HEK293 (cell line): Measurements from ENCODE around the gene EFEMP2.

Experiments
- FEZF1 ChIP-seq: fragments of 450-650 bp; formaldehyde crosslinking; IDR thresholded peaks from 2 replicates; pipeline ENCODE4 v1.5.1; 2016; ENCODE audit warnings: missing biosample characterization, missing genetic modification characterization
- HOXA7 ChIP-seq: sonication (generic); formaldehyde crosslinking; IDR thresholded peaks from 2 replicates; pipeline ENCODE4 v1.8.1; 2022; ENCODE audit warnings: missing genetic modification reagents, borderline replicate concordance
- HOXD13 ChIP-seq: sonication (generic); formaldehyde crosslinking; IDR thresholded peaks from 2 replicates; pipeline ENCODE4 v1.8.0; 2022; ENCODE audit warnings: missing genetic modification reagents, borderline replicate concordance
- RBAK ChIP-seq: fragments of 450-650 bp; formaldehyde crosslinking; IDR thresholded peaks from 2 replicates; pipeline ENCODE4 v1.5.1; 2016; ENCODE audit warnings: missing biosample characterization, missing genetic modification characterization
- SALL2 ChIP-seq: fragments of 450-650 bp; formaldehyde crosslinking; IDR thresholded peaks from 2 replicates; pipeline ENCODE4 v1.5.0; 2017; ENCODE audit warnings: missing biosample characterization, mild to moderate bottlenecking, missing genetic modification characterization, borderline replicate concordance
- ZBTB11 ChIP-seq: fragments of 450-650 bp; formaldehyde crosslinking; conservative IDR thresholded peaks from 2 replicates; pipeline ENCODE4 v1.5.1; 2016; ENCODE audit warnings: low read depth, missing biosample characterization, missing genetic modification characterization
- ZBTB26 ChIP-seq: fragments of 450-650 bp; formaldehyde crosslinking; optimal IDR thresholded peaks from 2 replicates; pipeline ENCODE3; 2016; ENCODE audit warnings: missing biosample characterization, mild to moderate bottlenecking, missing genetic modification characterization
- ZFP69B ChIP-seq: fragments of 450-650 bp; formaldehyde crosslinking; IDR thresholded peaks from 2 replicates; pipeline ENCODE4 v1.5.1; 2016; ENCODE audit warnings: missing biosample characterization, missing genetic modification characterization
- ZNF169 ChIP-seq: fragments of 450-650 bp; formaldehyde crosslinking; IDR thresholded peaks from 2 replicates; pipeline ENCODE4 v1.5.1; 2016; ENCODE audit warnings: missing biosample characterization, missing genetic modification characterization
- ZNF175 ChIP-seq: fragments of 450-650 bp; formaldehyde crosslinking; IDR thresholded peaks from 2 replicates; pipeline ENCODE4 v1.5.1; 2016; ENCODE audit warnings: missing biosample characterization, missing genetic modification characterization
- ZNF24 ChIP-seq: fragments of 450-650 bp; formaldehyde crosslinking; IDR thresholded peaks from 2 replicates; pipeline ENCODE4 v1.5.1; 2016; ENCODE audit warnings: missing biosample characterization, missing genetic modification characterization
- ZNF350 ChIP-seq: fragments of 450-650 bp; formaldehyde crosslinking; IDR thresholded peaks from 2 replicates; pipeline ENCODE4 v1.5.0; 2017; ENCODE audit warnings: missing biosample characterization, mild to moderate bottlenecking, missing genetic modification characterization
- ZNF366 ChIP-seq: fragments of 450-650 bp; formaldehyde crosslinking; conservative IDR thresholded peaks from 2 replicates; pipeline ENCODE4 v1.5.1; 2016; ENCODE audit warnings: missing biosample characterization, missing genetic modification characterization
- ZNF404 ChIP-seq: fragments of 450-650 bp; formaldehyde crosslinking; IDR thresholded peaks from 2 replicates; pipeline ENCODE4 v1.5.1; 2017; ENCODE audit warnings: missing biosample characterization, missing genetic modification characterization
- ZNF473 ChIP-seq: fragments of 450-650 bp; formaldehyde crosslinking; IDR thresholded peaks from 2 replicates; pipeline ENCODE4 v1.5.1; 2017; ENCODE audit warnings: missing biosample characterization, missing genetic modification characterization
- ZNF658 ChIP-seq: fragments of 450-650 bp; formaldehyde crosslinking; IDR thresholded peaks from 2 replicates; pipeline ENCODE4; 2016; ENCODE audit warnings: missing biosample characterization, missing genetic modification characterization
- ZNF747 ChIP-seq: fragments of 450-650 bp; formaldehyde crosslinking; IDR thresholded peaks from 2 replicates; pipeline ENCODE4 v1.5.1; 2016; ENCODE audit warnings: missing biosample characterization, missing genetic modification characterization
- TF ChIP-seq, protein P1 (sequence below): fragments of 450-650 bp; formaldehyde crosslinking; IDR thresholded peaks from 2 replicates; pipeline ENCODE4 v1.5.1; 2016; ENCODE audit warnings: missing biosample characterization, missing genetic modification characterization
- TF ChIP-seq, protein P2 (sequence below): fragments of 450-650 bp; formaldehyde crosslinking; IDR thresholded peaks from 2 replicates; pipeline ENCODE4 v1.5.1; 2016; ENCODE audit warnings: missing biosample characterization, missing genetic modification characterization
- TF ChIP-seq, protein P3 (sequence below): fragments of 450-650 bp; formaldehyde crosslinking; IDR thresholded peaks from 2 replicates; pipeline ENCODE4 v1.5.1; 2016; ENCODE audit warnings: missing biosample characterization, missing genetic modification characterization
- TF ChIP-seq, protein P4 (sequence below): fragments of 450-650 bp; formaldehyde crosslinking; IDR thresholded peaks from 2 replicates; pipeline ENCODE4 v1.5.1; 2016; ENCODE audit warnings: missing biosample characterization, missing genetic modification characterization
- TF ChIP-seq, protein P5 (sequence below): fragments of 450-650 bp; formaldehyde crosslinking; IDR thresholded peaks from 2 replicates; pipeline ENCODE4 v1.5.1; 2016; ENCODE audit warnings: missing biosample characterization, missing genetic modification characterization

The EFEMP2 gene

GRCh38 chr11:65899356-65900124 is 26.9 kb upstream of the EFEMP2 start (continued):
- TF ChIP-seq, protein P1, sequence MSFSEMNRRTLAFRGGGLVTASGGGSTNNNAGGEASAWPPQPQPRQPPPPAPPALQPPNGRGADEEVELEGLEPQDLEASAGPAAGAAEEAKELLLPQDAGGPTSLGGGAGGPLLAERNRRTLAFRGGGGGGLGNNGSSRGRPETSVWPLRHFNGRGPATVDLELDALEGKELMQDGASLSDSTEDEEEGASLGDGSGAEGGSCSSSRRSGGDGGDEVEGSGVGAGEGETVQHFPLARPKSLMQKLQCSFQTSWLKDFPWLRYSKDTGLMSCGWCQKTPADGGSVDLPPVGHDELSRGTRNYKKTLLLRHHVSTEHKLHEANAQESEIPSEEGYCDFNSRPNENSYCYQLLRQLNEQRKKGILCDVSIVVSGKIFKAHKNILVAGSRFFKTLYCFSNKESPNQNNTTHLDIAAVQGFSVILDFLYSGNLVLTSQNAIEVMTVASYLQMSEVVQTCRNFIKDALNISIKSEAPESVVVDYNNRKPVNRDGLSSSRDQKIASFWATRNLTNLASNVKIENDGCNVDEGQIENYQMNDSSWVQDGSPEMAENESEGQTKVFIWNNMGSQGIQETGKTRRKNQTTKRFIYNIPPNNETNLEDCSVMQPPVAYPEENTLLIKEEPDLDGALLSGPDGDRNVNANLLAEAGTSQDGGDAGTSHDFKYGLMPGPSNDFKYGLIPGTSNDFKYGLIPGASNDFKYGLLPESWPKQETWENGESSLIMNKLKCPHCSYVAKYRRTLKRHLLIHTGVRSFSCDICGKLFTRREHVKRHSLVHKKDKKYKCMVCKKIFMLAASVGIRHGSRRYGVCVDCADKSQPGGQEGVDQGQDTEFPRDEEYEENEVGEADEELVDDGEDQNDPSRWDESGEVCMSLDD = peak; percentile 48; the same call in 1 of the 2 replicates
- TF ChIP-seq ZNF473 (tag by site-specific recombination) (no peak), SALL2 (tag by site-specific recombination) (no peak), ZBTB11 (tag by site-specific recombination) (no peak; the same call in 1 of the 2 replicates), ZNF747 (tag by site-specific recombination) (no peak), ZBTB26 (tag by site-specific recombination) (peak; percentile 65), ZNF175 (no peak), ZNF350 (tag by site-specific recombination) (no peak), HOXD13 (CRISPR knock-in tag) (no peak), HOXA7 (no peak), ZNF24 (tag by site-specific recombination) (no peak), ZNF366 (tag by site-specific recombination) (no peak), RBAK (tag by site-specific recombination) (no peak), ZNF169 (tag by site-specific recombination) (no peak), FEZF1 (no peak), ZNF658 (tag by site-specific recombination) (no peak), ZFP69B (no peak), ZNF404 (tag by site-specific recombination) (no peak)
- TF ChIP-seq, protein P2, sequence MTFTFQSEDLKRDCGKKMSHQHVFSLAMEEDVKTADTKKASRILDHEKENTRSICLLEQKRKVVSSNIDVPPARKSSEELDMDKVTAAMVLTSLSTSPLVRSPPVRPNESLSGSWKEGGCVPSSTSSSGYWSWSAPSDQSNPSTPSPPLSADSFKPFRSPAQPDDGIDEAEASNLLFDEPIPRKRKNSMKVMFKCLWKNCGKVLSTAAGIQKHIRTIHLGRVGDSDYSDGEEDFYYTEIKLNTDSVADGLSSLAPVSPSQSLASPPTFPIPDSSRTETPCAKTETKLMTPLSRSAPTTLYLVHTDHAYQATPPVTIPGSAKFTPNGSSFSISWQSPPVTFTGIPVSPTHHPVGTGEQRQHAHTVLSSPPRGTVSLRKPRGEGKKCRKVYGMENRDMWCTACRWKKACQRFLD (tag by site-specific recombination) = no peak
- TF ChIP-seq, protein P3, sequence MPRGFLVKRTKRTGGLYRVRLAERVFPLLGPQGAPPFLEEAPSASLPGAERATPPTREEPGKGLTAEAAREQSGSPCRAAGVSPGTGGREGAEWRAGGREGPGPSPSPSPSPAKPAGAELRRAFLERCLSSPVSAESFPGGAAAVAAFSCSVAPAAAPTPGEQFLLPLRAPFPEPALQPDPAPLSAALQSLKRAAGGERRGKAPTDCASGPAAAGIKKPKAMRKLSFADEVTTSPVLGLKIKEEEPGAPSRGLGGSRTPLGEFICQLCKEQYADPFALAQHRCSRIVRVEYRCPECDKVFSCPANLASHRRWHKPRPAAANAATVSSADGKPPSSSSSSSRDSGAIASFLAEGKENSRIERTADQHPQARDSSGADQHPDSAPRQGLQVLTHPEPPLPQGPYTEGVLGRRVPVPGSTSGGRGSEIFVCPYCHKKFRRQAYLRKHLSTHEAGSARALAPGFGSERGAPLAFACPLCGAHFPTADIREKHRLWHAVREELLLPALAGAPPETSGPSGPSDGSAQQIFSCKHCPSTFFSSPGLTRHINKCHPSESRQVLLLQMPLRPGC (tag by site-specific recombination) = no peak
- TF ChIP-seq, protein P4, sequence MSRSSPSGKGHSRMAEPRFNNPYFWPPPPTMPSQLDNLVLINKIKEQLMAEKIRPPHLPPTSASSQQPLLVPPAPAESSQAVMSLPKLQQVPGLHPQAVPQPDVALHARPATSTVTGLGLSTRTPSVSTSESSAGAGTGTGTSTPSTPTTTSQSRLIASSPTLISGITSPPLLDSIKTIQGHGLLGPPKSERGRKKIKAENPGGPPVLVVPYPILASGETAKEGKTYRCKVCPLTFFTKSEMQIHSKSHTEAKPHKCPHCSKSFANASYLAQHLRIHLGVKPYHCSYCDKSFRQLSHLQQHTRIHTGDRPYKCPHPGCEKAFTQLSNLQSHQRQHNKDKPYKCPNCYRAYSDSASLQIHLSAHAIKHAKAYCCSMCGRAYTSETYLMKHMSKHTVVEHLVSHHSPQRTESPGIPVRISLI = no peak
- TF ChIP-seq, protein P5, sequence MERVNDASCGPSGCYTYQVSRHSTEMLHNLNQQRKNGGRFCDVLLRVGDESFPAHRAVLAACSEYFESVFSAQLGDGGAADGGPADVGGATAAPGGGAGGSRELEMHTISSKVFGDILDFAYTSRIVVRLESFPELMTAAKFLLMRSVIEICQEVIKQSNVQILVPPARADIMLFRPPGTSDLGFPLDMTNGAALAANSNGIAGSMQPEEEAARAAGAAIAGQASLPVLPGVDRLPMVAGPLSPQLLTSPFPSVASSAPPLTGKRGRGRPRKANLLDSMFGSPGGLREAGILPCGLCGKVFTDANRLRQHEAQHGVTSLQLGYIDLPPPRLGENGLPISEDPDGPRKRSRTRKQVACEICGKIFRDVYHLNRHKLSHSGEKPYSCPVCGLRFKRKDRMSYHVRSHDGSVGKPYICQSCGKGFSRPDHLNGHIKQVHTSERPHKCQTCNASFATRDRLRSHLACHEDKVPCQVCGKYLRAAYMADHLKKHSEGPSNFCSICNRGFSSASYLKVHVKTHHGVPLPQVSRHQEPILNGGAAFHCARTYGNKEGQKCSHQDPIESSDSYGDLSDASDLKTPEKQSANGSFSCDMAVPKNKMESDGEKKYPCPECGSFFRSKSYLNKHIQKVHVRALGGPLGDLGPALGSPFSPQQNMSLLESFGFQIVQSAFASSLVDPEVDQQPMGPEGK (tag by site-specific recombination) = peak; percentile 44; the same call in 1 of the 2 replicates
